IMR-90 (cell line): Measurements from ENCODE around the gene PDGFC.

Source experiments
- MXI1 ChIP-seq: IDR thresholded peaks from 2 replicates; pipeline ENCODE4 v1.6.1; 2012; ENCODE audit warnings: low read depth, mild to moderate bottlenecking, low read length, moderate library complexity, borderline replicate concordance
- POLR2A ChIP-seq: IDR thresholded peaks from 2 replicates; pipeline ENCODE4 v1.6.1; 2012; ENCODE audit warnings: mild to moderate bottlenecking, low read depth, low read length
- TF ChIP-seq, protein P1 (sequence below): conservative IDR thresholded peaks from 2 replicates; pipeline ENCODE4 v1.5.1; 2012; ENCODE audit warnings: mild to moderate bottlenecking, low read depth, low read length, improper control_type of control experiment

DNA sequence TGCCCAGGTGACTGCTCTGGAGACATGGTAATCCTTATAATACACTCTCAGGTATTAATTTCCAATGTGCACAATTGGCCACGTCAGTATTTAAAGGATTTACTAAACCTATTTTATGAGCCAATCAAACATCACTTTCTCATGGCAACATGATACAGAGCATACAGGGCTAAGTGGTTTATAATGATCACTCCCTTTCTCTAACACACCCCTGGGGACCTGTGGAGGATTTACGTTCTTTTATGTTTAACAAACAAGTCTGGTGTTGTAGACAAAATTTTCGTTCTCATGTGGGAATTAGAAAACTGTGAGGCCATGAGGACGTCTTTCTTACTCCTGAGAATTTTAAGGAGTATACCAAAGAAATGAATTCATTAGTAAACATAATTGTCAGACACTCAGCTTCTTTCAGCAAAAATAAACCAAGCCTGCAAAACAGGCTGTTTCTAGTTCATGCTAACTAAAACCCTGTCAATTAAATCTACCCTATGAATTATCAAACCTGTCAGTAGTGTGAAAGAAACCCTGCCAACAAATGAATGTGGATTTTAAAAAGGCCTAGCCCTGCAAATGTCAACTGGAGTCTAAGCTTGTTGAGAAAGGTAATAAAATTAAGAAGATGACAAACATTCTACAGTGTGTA lies 155.8 kb downstream of the PDGFC start:
- TF ChIP-seq, protein P1, sequence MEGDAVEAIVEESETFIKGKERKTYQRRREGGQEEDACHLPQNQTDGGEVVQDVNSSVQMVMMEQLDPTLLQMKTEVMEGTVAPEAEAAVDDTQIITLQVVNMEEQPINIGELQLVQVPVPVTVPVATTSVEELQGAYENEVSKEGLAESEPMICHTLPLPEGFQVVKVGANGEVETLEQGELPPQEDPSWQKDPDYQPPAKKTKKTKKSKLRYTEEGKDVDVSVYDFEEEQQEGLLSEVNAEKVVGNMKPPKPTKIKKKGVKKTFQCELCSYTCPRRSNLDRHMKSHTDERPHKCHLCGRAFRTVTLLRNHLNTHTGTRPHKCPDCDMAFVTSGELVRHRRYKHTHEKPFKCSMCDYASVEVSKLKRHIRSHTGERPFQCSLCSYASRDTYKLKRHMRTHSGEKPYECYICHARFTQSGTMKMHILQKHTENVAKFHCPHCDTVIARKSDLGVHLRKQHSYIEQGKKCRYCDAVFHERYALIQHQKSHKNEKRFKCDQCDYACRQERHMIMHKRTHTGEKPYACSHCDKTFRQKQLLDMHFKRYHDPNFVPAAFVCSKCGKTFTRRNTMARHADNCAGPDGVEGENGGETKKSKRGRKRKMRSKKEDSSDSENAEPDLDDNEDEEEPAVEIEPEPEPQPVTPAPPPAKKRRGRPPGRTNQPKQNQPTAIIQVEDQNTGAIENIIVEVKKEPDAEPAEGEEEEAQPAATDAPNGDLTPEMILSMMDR = no peak
- TF ChIP-seq MXI1 = no peak
- no peak for TF ChIP-seq POLR2A
